ENCODE data around the gene FGGY. TPM values are rescaled to one million over a fixed set of nuclear protein-coding genes. Genes with fewer than 3 reads are reported as not detected.

The FGGY gene
- total RNA-seq, 1 experiment from 2014 or later = 14.6 TPM

DNA sequence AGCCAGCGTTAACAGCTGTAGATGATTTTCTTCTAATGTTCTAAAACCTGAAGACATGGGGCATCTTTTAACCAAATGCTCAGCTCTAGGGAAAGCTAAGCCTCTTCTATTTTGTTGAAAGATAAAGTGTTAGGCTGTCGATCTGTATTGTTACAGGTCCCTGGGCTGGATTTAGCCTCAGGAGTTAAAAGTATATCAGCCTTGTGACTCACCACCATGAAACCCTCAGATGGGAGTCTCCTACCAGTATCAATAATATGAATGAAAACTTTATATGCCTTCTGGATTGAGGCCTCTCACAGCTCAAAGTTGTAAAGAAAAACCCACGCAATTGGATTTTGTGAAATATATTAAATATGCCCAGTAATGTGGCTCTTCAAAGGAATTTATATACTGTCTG is 231.6 kb downstream of the FGGY start:
- TF ChIP-seq, protein P1, sequence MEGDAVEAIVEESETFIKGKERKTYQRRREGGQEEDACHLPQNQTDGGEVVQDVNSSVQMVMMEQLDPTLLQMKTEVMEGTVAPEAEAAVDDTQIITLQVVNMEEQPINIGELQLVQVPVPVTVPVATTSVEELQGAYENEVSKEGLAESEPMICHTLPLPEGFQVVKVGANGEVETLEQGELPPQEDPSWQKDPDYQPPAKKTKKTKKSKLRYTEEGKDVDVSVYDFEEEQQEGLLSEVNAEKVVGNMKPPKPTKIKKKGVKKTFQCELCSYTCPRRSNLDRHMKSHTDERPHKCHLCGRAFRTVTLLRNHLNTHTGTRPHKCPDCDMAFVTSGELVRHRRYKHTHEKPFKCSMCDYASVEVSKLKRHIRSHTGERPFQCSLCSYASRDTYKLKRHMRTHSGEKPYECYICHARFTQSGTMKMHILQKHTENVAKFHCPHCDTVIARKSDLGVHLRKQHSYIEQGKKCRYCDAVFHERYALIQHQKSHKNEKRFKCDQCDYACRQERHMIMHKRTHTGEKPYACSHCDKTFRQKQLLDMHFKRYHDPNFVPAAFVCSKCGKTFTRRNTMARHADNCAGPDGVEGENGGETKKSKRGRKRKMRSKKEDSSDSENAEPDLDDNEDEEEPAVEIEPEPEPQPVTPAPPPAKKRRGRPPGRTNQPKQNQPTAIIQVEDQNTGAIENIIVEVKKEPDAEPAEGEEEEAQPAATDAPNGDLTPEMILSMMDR (conservative IDR thresholded peaks at IDR 0.05) = no peak
- Mint-ChIP-seq H3K36me3 (ENCODE audit: insufficient read depth in 1 of 3, low read depth in 3 of 3) (peaks cover 0 to 10% (median 0%) of the 10 kb centered on the region in 3 experiments; a peak in 4 of 7 replicates), H3K4me1 (peaks cover 2% of the 10 kb centered on the region in 2 experiments; a peak in 1 of 4 replicates), H3K27me3 (ENCODE audit: low read depth) (no peaks in the 10 kb centered on the region; the same call in 1 of the 2 replicates), H3K9me3 (peaks cover 0 to 7% of the 10 kb centered on the region in 2 experiments; a peak in 3 of 5 replicates), H3K4me3 (no peak overlapping the region), H3K27ac (no peak overlapping the region)
- H3K27ac ChIP-seq (ENCODE audit: insufficient read length, low read depth, low read length) = no peak overlapping the region
- no peaks in the 10 kb centered on the region for H3K27me3 ChIP-seq (ENCODE audit: insufficient read depth, low read length)
- no CpG with 5 or more reads among the region's 3 CpGs for WGBS (ENCODE audit: extremely low coverage, insufficient read length, low lambda C conversion rate)
- H3K56ac ChIP-seq (ENCODE audit: insufficient read length, low read depth, low read length) = no peak overlapping the region
- H4K91ac ChIP-seq (ENCODE audit: insufficient read length, low read depth, low read length) = no peak overlapping the region
- H3K23me2 ChIP-seq (ENCODE audit: insufficient read length, low read depth, low read length, poor library complexity, severe bottlenecking) = no peaks in the 10 kb centered on the region
- no peak overlapping the region for H3K14ac ChIP-seq (ENCODE audit: insufficient read depth, low read length)
- no peak overlapping the region for H3K4ac ChIP-seq (ENCODE audit: low read depth, low read length)
- no peaks in the 10 kb centered on the region for H4K20me1 ChIP-seq (ENCODE audit: control insufficient read depth, insufficient read depth, insufficient read length)
- no peak overlapping the region for H2AFZ ChIP-seq (ENCODE audit: low read length)
- no peak overlapping the region for H3K18ac ChIP-seq (ENCODE audit: insufficient read length, low read depth, low read length)
- no peak overlapping the region for H2BK5ac ChIP-seq (ENCODE audit: insufficient read length, low read length)
- H3T11ph ChIP-seq (ENCODE audit: low read length) = no peak overlapping the region
- no peaks in the 10 kb centered on the region for H3K9me3 ChIP-seq (ENCODE audit: control insufficient read depth, low read depth, low read length)
- DNase-seq = no peak
- H2BK12ac ChIP-seq (ENCODE audit: insufficient read length, low read depth, low read length) = no peak overlapping the region
- H4K5ac ChIP-seq (ENCODE audit: insufficient read length, low read depth, low read length) = no peak overlapping the region
- H2BK120ac ChIP-seq (ENCODE audit: low read depth, low read length, poor library complexity, severe bottlenecking) = no peak overlapping the region
- no peak overlapping the region for H3K4me2 ChIP-seq (ENCODE audit: insufficient read depth, insufficient read length, low read length)
- no peak overlapping the region for H2BK20ac ChIP-seq (ENCODE audit: low read depth, low read length, poor library complexity, severe bottlenecking)
- H3K4me1 ChIP-seq (ENCODE audit: insufficient read depth, low read length) = no peaks in the 10 kb centered on the region; the same call in 1 of the 2 replicates
- H3K9ac ChIP-seq (ENCODE audit: extremely low read depth, insufficient read length, low read length) = no peak overlapping the region
- no peak overlapping the region for H4K8ac ChIP-seq (replicated peaks; ENCODE audit: insufficient read length, low read depth, low read length)
- H3K79me2 ChIP-seq (ENCODE audit: insufficient read depth, low read length) = no peaks in the 10 kb centered on the region
- H2BK15ac ChIP-seq (ENCODE audit: low read depth, low read length) = no peak overlapping the region
- H3K79me1 ChIP-seq (ENCODE audit: insufficient read depth, low read depth, low read length, poor library complexity, severe bottlenecking) = no peaks in the 10 kb centered on the region
- H3K23ac ChIP-seq (ENCODE audit: insufficient read length, low read depth, low read length) = no peak overlapping the region
- H2AK5ac ChIP-seq (ENCODE audit: insufficient read length, low read length) = no peak overlapping the region
